ENCODE measurements around the gene PANX2. TPM values are rescaled to one million over a fixed set of nuclear protein-coding genes. Genes with fewer than 3 reads are reported as not detected.

The PANX2 gene
- total RNA-seq, 1 donor from 2014 or later: 2.5 TPM

DNA sequence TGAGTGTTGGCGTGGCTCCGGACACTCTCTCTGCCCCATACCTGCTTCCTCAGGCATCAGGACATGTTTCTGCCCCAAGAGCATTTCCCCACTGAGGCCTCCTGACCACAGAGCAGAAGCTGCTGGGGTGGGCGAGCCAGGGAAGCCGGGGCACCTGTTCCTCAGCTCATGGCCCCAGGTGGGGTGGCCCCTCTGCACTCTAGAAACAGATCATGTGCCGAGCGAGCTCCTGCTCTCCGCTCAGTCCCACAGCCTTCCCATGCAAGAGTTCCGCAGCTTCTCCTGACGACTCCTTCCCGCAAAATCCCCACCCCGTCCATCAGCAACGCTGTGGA, 22.4 kb upstream of the PANX2 start:
- H3K4me1 ChIP-seq: no peaks in the 10 kb centered on the region

DNA sequence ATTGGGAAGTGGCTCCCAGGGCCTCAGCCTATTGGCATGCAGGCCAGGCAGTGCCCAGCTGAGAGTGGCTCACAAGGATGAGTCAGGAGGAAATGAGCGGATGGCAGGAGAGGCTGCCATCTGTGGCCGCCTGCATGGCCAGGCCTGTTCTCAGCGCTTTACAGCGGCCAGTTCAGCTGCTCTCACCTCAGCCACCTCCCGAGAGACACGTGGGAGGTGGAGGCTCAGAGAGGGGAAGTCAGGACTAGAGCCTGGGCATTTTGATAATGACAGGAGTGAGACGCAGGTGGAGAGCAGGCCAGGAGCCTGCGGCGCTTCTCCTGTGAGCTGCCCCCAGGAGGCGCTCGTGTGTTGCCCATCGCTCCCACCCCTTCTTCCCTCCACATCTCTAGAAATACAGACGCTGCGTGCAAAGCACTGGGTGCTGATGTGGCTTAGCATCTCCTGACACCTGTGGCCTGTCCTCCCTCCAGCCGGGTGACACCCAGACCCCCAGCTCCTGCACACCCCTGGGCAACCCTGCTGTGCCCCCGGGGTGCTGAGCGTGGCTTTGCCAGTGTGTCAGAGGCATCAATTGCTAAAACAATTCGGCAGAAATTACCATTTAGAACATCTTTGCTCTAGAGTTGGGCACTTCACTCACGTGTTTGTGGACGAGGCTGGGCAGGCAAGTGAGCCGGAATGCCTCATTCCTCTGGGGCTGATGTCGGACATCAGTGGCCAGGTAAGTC, 21.4 kb upstream of the PANX2 start:
- peaks cover 12% of the 10 kb centered on the region for H3K27me3 ChIP-seq (ENCODE audit: low read depth)
- no peak overlapping the region for H3K27ac ChIP-seq
- TF ChIP-seq, protein P1, sequence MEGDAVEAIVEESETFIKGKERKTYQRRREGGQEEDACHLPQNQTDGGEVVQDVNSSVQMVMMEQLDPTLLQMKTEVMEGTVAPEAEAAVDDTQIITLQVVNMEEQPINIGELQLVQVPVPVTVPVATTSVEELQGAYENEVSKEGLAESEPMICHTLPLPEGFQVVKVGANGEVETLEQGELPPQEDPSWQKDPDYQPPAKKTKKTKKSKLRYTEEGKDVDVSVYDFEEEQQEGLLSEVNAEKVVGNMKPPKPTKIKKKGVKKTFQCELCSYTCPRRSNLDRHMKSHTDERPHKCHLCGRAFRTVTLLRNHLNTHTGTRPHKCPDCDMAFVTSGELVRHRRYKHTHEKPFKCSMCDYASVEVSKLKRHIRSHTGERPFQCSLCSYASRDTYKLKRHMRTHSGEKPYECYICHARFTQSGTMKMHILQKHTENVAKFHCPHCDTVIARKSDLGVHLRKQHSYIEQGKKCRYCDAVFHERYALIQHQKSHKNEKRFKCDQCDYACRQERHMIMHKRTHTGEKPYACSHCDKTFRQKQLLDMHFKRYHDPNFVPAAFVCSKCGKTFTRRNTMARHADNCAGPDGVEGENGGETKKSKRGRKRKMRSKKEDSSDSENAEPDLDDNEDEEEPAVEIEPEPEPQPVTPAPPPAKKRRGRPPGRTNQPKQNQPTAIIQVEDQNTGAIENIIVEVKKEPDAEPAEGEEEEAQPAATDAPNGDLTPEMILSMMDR (IDR thresholded peaks at IDR 0.05): peak; percentile 82
- H3K9me3 ChIP-seq: no peaks in the 10 kb centered on the region
- intact Hi-C loops (cut with DNase I): no loop called here
- H3K4me3 ChIP-seq: no peak overlapping the region
- peak; percentile 85 to 88 for ATAC-seq
- DNase-seq: peak; percentile 79
- no peaks in the 10 kb centered on the region for H3K36me3 ChIP-seq
- no peaks in the 10 kb centered on the region for H3K4me1 ChIP-seq

More for the DNA sequence above, 22.4 kb upstream of the PANX2 start:
- Histone ChIP-seq H3K9me3 (no peaks in the 10 kb centered on the region), H3K4me3 (no peak overlapping the region), H3K27ac (no peak overlapping the region), H3K27me3 (ENCODE audit: low read depth) (peaks cover 12% of the 10 kb centered on the region), H3K36me3 (no peaks in the 10 kb centered on the region)
- TF ChIP-seq, protein P1 (IDR thresholded peaks at IDR 0.05): no peak
- ATAC-seq: no peak
- DNase-seq: no peak
- intact Hi-C loops (cut with DNase I): no loop called here

DNA sequence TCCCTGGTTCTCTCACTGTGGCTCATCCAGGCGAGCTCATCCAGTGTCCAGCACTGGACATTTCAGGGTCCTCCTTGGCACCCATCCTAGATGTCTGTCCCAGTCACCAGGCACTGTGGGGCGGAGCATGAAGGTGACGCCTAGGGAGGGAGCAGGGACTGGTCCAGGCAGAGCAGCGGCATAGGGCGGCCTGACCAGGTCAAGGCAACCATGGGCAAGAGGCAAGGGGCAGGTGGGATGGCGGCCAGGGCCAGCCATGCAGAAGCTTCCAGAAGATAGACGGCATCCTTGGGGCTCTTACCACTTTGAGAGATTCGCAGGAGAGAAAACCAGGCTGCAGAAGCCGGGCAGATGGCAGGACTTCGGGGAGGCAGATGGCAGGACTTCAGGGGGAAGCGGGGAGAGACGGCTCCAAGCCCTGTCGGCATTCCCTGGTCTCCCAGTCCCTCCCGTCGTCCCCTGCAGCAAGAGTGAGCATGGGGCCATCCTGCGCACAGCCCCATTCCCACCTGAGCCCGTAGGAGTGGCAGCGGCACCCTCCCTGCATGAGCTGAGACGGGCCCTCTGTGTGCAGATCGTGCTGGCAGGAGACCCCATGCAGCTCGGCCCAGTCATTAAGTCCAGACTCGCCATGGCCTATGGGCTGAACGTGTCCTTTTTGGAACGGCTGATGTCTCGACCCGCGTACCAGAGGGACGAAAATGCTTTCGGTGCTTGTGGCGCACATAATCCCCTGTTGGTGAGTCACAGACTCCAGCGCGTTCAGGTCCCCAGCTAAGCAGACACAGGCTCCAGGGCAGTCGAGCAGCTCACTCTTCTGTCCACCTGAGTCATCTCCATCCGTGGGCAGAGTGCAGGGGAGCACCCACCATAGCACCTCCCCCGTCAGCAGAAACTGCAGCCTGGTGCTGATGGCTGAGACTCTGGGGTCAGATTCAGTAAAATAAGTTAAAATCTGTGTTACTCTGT, 20.1 kb upstream of the PANX2 start:
- H3K4me1 ChIP-seq: no peaks in the 10 kb centered on the region
- ATAC-seq: no peak
- no peaks in the 10 kb centered on the region for H3K36me3 ChIP-seq
- TF ChIP-seq, protein P1 (IDR thresholded peaks at IDR 0.05): no peak
- H3K27me3 ChIP-seq (ENCODE audit: low read depth): peaks cover 12% of the 10 kb centered on the region
- intact Hi-C loops (cut with DNase I): no loop called here
- DNase-seq: no peak
- no peak overlapping the region for H3K4me3 ChIP-seq
- H3K27ac ChIP-seq: no peak overlapping the region
- no peaks in the 10 kb centered on the region for H3K9me3 ChIP-seq

DNA sequence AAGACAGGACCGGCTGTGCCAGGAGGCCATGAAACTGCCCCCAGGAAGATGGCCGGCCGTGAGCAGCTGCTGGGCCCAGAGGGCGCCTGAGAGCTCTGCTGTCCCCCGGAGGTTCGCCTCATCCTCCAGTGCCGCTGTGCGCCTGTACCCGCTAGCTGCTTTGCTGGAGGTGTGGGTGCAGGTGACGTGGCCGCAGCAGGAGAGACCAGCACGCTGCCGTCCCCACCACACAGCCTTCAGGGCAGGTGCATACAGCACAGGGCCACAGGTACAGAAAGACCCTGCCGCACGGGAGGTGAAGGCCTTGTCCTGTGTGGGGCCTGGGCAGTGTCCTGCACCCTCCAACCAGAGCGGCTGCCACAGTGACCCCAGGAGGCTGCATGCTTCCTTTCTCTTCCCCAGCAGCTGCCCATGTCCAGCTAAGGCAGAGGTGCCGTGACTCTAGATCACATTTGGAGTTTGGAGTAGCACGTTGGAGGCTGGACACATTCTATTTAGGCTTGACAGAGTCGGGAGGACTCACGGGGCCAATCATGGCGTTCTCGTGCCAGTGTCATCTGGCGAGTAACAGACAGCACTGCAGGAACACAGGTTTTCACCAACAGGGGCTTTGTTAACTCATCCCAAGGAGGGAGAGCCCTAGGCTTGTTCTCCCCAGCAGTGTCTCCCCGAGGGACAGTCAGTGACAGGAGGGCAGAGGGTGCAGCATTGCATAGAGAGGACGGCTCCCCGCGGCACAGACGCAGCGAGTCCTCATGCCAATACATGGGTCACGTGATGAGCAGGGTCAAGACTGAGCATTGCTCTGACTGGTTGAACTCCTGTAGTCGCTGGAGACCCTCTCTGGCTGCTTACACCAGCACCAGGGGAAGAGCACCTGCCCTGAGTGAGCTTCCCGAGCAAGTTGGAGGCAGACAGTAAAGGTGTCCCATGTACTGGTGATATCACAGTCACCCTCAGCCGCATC, 18.7 kb upstream of the PANX2 start:
- ATAC-seq (no peak), DNase-seq (no peak)
- no peak overlapping the region for H3K4me3 ChIP-seq
- H3K4me1 ChIP-seq: no peaks in the 10 kb centered on the region
- H3K9me3 ChIP-seq: no peaks in the 10 kb centered on the region
- TF ChIP-seq, protein P1 (IDR thresholded peaks at IDR 0.05): no peak
- H3K27me3 ChIP-seq (ENCODE audit: low read depth): no peaks in the 10 kb centered on the region
- H3K27ac ChIP-seq: no peak overlapping the region
- H3K36me3 ChIP-seq: no peaks in the 10 kb centered on the region
- intact Hi-C loops (cut with DNase I): no loop called here
